ENCODE results near the gene SESN2. TPM values are rescaled to one million over a fixed set of nuclear protein-coding genes. Genes with fewer than 3 reads are reported as not detected.

The SESN2 gene
- total RNA-seq, 3 donors from 2014 or later = 20.4 to 32.3 (median 27.6) TPM

- no peaks in the 10 kb centered on the region for H3K9me3 ChIP-seq
- no peak for TF ChIP-seq CTCF (IDR thresholded peaks at IDR 0.05)
- ATAC-seq (peak; percentile 68), DNase-seq (peak; percentile 95 to 98 (median 97))
- peaks cover 47% of the 10 kb centered on the region for H3K4me1 ChIP-seq (ENCODE audit: low read depth)
- no peaks in the 10 kb centered on the region for H3K36me3 ChIP-seq (ENCODE audit: low read depth)
- intact Hi-C loops (cut with DNase I, micrococcal nuclease) = no loop called here
- H3K4me3 ChIP-seq = peak within 1 kb of the TSS; percentile 92
These were observed 26.6 kb upstream of the SESN2 start, which contains the start of gene DNAJC8 for GRCh38 chr1:28232558-28233263. Gene DNAJC8, minus strand, starts transcription at chr1:28233029. Its CDS starts 31 bp downstream, at chr1:28232998.

GRCh38 chr1:28233264-28233606 is 26.1 kb upstream of the SESN2 start:
- Histone ChIP-seq H3K9me3 (no peaks in the 10 kb centered on the region), H3K4me3 (no peak overlapping the region), H3K4me1 (ENCODE audit: low read depth) (peaks cover 48% of the 10 kb centered on the region), H3K36me3 (ENCODE audit: low read depth) (no peaks in the 10 kb centered on the region)
- DNase-seq (peak in 1 of 3 donors; percentile 49), ATAC-seq (no peak)
- no peak for TF ChIP-seq CTCF (IDR thresholded peaks at IDR 0.05)
- intact Hi-C loops (cut with DNase I, micrococcal nuclease) = no loop called here

- Histone ChIP-seq H3K4me1 (ENCODE audit: low read depth) (peaks cover 42% of the 10 kb centered on the region), H3K4me3 (peak within 1 kb of the TSS; percentile 84), H3K9me3 (no peaks in the 10 kb centered on the region), H3K36me3 (ENCODE audit: low read depth) (no peaks in the 10 kb centered on the region)
- TF ChIP-seq CTCF (IDR thresholded peaks at IDR 0.05) = peak; percentile 7
- intact Hi-C loops (cut with DNase I, micrococcal nuclease) = no loop called here
- peak; percentile 96 for ATAC-seq
- DNase-seq = peak; percentile 96 to 97 (median 97)
These were observed 23.3 kb upstream of the SESN2 start, which contains the start of gene ATP5IF1 for GRCh38 chr1:28235755-28236655. Gene ATP5IF1, plus strand, starts transcription at chr1:28236124. Its CDS starts 60 bp downstream, at chr1:28236184.

- intact Hi-C loops (cut with DNase I, micrococcal nuclease) = no loop called here
- no peak for TF ChIP-seq CTCF (IDR thresholded peaks at IDR 0.05)
- ATAC-seq = peak; percentile 13
These were observed 22.5 kb upstream of the SESN2 start for GRCh38 chr1:28236656-28237322.

GRCh38 chr1:28239004-28239403 is 20.3 kb upstream of the SESN2 start:
- no peaks in the 10 kb centered on the region for H3K36me3 ChIP-seq (ENCODE audit: low read depth)
- intact Hi-C loops (cut with DNase I, micrococcal nuclease) = no loop called here
- no peak overlapping the region for H3K4me3 ChIP-seq
- ATAC-seq (no peak), DNase-seq (no peak)
- TF ChIP-seq CTCF (IDR thresholded peaks at IDR 0.05) = no peak
- peaks cover 38% of the 10 kb centered on the region for H3K4me1 ChIP-seq (ENCODE audit: low read depth)
- no peaks in the 10 kb centered on the region for H3K9me3 ChIP-seq

More at GRCh38 chr1:28236656-28237322, 22.5 kb upstream of the SESN2 start:
- H3K4me1 ChIP-seq (ENCODE audit: low read depth) = peaks cover 34% of the 10 kb centered on the region
- H3K36me3 ChIP-seq (ENCODE audit: low read depth) = no peaks in the 10 kb centered on the region
- DNase-seq = no peak
- H3K4me3 ChIP-seq = peak overlapping the region; percentile 84
- H3K9me3 ChIP-seq = no peaks in the 10 kb centered on the region
